ENCODE results near the gene TRAM2. TPM values are rescaled to one million over a fixed set of nuclear protein-coding genes. Genes with fewer than 3 reads are reported as not detected.

The TRAM2 gene
- total and polyA plus RNA-seq, 7 donors: 2.1 to 5.7 (median 4.3) TPM

DNA sequence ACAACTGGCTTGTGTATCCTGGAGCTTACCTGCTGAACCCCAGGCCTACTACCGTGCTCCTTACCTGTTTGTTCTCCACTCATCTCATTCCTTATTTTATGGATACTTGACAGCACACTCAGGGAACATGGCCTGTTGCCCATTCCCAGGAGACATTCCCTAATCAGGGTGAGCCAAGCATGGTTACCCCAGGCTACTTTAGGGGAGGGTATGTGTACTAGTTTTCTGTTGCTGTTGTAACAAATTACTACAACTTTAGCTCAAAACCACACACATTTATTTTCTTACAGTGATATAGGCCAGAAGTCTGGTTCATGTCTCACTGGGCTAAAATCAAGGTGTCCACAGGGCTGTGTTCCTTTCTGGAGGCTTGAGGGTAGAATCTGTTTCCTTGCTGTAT lies 15.0 kb upstream of the TRAM2 start:
- no peaks in the 10 kb centered on the region for H3K9me3 ChIP-seq
- H3K4me1 ChIP-seq: peaks cover 9% of the 10 kb centered on the region
- H3K36me3 ChIP-seq (ENCODE audit: insufficient read depth in 1 of 2, low read depth in 1 of 2): no peaks in the 10 kb centered on the region
- no peaks in the 10 kb centered on the region for H3K27me3 ChIP-seq (ENCODE audit: insufficient read depth in 3 of 3, low read length in 2 of 3)
- TF ChIP-seq, protein P1, sequence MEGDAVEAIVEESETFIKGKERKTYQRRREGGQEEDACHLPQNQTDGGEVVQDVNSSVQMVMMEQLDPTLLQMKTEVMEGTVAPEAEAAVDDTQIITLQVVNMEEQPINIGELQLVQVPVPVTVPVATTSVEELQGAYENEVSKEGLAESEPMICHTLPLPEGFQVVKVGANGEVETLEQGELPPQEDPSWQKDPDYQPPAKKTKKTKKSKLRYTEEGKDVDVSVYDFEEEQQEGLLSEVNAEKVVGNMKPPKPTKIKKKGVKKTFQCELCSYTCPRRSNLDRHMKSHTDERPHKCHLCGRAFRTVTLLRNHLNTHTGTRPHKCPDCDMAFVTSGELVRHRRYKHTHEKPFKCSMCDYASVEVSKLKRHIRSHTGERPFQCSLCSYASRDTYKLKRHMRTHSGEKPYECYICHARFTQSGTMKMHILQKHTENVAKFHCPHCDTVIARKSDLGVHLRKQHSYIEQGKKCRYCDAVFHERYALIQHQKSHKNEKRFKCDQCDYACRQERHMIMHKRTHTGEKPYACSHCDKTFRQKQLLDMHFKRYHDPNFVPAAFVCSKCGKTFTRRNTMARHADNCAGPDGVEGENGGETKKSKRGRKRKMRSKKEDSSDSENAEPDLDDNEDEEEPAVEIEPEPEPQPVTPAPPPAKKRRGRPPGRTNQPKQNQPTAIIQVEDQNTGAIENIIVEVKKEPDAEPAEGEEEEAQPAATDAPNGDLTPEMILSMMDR (IDR thresholded peaks at IDR 0.05): no peak
- no peak for DNase-seq
- no peak overlapping the region for H3K4me3 ChIP-seq
- WGBS, 3 donors: 85 to 95% (median 85%) methylated on average over 1 of the region's 1 CpG
- intact Hi-C loops (cut with DNase I): loop anchor here in 1 of 2 donors (10.0 kb wide), 1 partner anchor 307 kb away; the partner anchor contains the start of gene MCM3
- no peak overlapping the region for H3K27ac ChIP-seq
- no peak for ATAC-seq

DNA sequence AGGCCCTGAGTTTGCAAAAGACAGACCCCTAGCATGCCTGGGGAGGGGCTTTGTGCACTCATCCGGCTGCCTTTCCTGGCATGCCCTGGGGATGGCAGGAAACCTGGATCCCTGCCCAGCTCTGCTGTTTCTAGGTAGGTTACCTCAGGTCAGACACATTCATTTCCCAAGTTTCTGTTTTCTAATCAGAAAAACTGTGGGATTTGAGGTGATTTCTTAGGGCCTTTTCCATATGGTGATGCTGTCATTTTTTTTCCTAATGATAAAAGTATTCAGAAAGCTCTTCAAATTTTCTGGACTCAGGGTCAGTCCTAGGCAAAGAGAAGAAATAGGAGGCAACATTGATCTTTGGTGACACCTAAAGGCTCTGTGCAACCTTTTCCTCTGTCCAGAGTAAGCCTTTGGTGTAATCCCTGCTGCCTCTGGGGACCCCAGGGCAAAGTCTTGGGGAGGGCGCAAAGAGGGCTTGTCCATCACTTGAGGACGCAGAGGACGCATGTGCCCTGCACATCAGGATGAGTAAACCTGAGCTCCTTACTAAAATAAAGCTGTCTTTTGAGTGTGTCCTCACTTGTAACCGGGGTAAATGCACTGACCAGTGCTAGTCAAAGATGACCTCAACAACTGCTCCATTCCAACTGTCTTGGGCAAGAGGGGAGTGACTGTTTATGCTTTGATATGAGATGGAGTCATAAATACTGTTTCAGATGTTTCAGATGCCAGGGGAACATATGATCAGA lies 13.5 kb upstream of the TRAM2 start:
- intact Hi-C loops (cut with DNase I): loop anchor here in 1 of 2 donors (10.0 kb wide), 1 partner anchor 306 kb away; the partner anchor contains the start of gene MCM3
- 66 to 71% (median 70%) methylated on average over 5 of the region's 5 CpGs for WGBS, 3 donors
- DNase-seq (no peak), ATAC-seq (peak in 3 of 4 donors; percentile 47 to 58 (median 56))
- Histone ChIP-seq H3K27ac (no peak overlapping the region), H3K4me1 (peaks cover 9% of the 10 kb centered on the region), H3K27me3 (ENCODE audit: insufficient read depth in 3 of 3, low read length in 2 of 3) (no peaks in the 10 kb centered on the region), H3K36me3 (ENCODE audit: insufficient read depth in 1 of 2, low read depth in 1 of 2) (no peaks in the 10 kb centered on the region), H3K4me3 (no peak overlapping the region), H3K9me3 (no peaks in the 10 kb centered on the region)
- TF ChIP-seq, protein P1 (IDR thresholded peaks at IDR 0.05): peak; percentile 19

DNA sequence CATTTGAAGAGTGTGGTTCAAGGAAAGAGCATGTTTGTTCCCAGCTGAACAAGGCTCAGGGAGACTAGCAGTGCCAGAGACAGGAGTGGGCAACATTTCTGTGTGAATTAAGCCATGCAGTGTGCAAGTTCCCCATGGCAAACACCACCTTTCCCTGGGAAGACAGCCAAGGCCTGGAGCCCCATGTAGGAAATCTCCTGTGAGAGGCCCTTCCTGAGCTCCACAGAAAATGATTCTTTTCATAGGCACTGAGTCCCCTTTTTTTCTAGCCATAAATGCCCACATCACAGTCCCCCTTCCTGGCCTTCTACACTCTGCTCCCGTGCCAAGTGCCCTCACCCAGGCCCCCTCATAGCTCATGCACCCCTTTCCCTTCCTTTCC lies 11.8 kb upstream of the TRAM2 start:
- Histone ChIP-seq H3K4me3 (no peak overlapping the region), H3K36me3 (ENCODE audit: insufficient read depth in 1 of 2, low read depth in 1 of 2) (no peaks in the 10 kb centered on the region), H3K9me3 (no peaks in the 10 kb centered on the region), H3K27me3 (ENCODE audit: insufficient read depth in 3 of 3, low read length in 2 of 3) (no peaks in the 10 kb centered on the region), H3K27ac (no peak overlapping the region), H3K4me1 (no peaks in the 10 kb centered on the region)
- ATAC-seq (no peak), DNase-seq (no peak)
- 59 to 86% (median 64%) methylated on average over 1 of the region's 1 CpG for WGBS, 3 donors
- intact Hi-C loops (cut with DNase I): no loop called here
- TF ChIP-seq, protein P1 (IDR thresholded peaks at IDR 0.05): no peak

DNA sequence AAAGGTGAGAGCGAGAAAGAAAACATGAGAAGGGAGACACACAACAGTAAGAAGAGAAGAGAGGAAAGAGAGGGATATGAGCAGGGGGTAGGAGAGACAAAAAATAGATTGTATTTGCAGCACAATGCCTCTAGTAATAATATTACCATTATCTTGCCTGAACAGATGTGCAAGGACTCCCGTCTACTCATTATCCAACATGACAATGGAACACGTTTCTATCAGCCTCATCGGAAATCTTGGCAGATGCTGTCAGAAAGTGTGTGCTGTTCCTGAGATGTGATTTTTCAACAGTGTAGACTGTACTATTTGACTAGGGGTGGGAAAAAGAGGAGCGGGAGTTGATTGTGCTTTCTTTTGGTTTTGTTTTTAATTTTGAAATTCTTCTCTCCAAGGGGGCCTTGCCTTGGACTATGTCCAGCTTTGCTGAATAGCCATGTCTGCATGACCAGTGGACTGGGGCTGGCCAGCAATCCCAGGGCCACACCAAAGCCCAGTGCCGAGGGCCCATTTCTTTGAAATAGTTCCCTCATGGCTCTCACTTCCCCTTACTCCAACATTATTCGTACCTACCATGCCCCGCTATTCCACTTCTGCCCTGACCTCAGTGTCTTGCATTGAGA lies 11.3 kb upstream of the TRAM2 start:
- WGBS, 3 donors: 61 to 67% (median 65%) methylated on average over 8 of the region's 8 CpGs
- TF ChIP-seq, protein P1 (IDR thresholded peaks at IDR 0.05): no peak
- intact Hi-C loops (cut with DNase I): no loop called here
- no peaks in the 10 kb centered on the region for H3K27me3 ChIP-seq (ENCODE audit: insufficient read depth in 3 of 3, low read length in 2 of 3)
- no peaks in the 10 kb centered on the region for H3K36me3 ChIP-seq (ENCODE audit: insufficient read depth in 1 of 2, low read depth in 1 of 2)
- H3K9me3 ChIP-seq: no peaks in the 10 kb centered on the region
- ATAC-seq (no peak), DNase-seq (no peak)
- H3K4me3 ChIP-seq: no peak overlapping the region
- H3K4me1 ChIP-seq: no peaks in the 10 kb centered on the region
- no peak overlapping the region for H3K27ac ChIP-seq
